ENCODE measurements around the gene CCR6. TPM values are rescaled to one million over a fixed set of nuclear protein-coding genes. Genes with fewer than 3 reads are reported as not detected.

CCR6 gene
- total and polyA plus RNA-seq, 10 of the 15 experiments (the other 5 are each of a cell fraction or from before 2014, with no cell fraction given): 2.2 to 7.6 (median 6.7) TPM

DNA sequence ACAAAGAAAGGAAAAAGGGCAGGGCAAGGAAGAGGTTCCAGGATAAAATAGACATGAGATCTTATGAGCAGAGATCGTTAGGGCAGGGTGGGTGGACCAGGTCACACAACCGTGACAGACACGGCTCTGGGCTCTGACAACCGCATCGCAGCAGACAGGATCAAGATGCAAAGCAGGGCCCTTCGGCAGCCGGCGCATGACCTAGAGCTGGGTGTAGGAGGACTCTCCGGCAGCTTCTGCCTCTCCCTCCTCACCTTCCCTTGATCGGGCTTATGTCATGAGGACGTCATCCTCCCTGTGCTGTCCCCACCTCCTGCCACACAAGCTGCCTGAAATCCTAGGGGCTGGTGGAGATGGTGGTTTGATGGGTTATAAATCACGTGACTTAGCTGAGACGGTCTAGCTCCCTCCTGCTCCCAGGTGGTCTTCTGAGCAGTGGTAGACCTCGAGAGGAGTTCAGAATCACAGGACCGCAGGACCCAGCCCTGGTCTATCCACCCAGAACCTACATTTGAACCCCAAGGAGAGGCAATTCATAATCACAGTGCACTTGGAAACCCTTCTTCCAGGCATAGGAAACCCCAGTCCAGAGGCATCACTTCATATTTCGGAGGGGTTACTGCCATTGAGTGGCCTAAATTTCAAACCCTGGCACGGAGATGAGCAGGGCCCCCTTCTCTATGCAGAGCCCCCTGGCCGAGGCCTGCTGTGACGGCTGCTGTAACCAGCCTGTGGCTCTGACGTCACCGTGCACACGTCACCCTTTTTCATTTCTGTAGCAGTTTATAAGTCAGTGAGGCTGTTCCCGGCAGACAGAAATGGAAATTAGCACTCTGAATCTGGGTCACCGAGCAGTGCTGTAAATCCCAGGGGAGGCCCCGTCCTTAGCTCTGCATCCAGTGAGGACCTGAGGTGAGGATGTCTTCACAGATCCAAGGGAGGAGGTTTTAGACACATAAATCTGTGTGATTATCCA, 8.7 kb upstream of the CCR6 start (continued):
- TF ChIP-seq BHLHE40 (IDR thresholded peaks at IDR 0.05; ENCODE audit: borderline replicate concordance in 1 of 2, low read depth in 2 of 2, low read length in 1 of 2): peak; percentile 92 to 96
- no peak for TF ChIP-seq SREBF1 (IDR thresholded peaks at IDR 0.05; ENCODE audit: low read length)
- peak; percentile 88 for TF ChIP-seq HDGF (IDR thresholded peaks at IDR 0.05)
- TF ChIP-seq, protein P1, sequence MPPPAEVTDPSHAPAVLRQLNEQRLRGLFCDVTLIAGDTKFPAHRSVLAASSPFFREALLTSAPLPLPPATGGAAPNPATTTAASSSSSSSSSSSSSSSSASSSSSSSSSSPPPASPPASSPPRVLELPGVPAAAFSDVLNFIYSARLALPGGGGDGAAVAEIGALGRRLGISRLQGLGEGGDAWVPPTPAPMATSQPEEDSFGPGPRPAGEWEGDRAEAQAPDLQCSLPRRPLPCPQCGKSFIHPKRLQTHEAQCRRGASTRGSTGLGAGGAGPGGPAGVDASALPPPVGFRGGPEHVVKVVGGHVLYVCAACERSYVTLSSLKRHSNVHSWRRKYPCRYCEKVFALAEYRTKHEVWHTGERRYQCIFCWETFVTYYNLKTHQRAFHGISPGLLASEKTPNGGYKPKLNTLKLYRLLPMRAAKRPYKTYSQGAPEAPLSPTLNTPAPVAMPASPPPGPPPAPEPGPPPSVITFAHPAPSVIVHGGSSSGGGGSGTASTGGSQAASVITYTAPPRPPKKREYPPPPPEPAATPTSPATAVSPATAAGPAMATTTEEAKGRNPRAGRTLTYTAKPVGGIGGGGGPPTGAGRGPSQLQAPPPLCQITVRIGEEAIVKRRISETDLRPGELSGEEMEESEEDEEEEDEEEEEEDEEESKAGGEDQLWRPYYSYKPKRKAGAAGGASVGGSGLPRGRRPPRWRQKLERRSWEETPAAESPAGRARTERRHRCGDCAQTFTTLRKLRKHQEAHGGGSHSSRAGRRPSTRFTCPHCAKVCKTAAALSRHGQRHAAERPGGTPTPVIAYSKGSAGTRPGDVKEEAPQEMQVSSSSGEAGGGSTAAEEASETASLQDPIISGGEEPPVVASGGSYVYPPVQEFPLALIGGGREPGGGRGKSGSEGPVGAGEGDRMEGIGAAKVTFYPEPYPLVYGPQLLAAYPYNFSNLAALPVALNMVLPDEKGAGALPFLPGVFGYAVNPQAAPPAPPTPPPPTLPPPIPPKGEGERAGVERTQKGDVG (CRISPR knock-in tag; IDR thresholded peaks at IDR 0.05): 0 out of 2 replicates have a peak, but pooled peaks have one; percentile 26
- no peak for TF ChIP-seq REST (IDR thresholded peaks at IDR 0.05; ENCODE audit: low read depth, low read length)
- TF ChIP-seq MYC (IDR thresholded peaks at IDR 0.05; ENCODE audit: insufficient read depth, insufficient read length, insufficient replicate concordance, low read length, severe bottlenecking): no peak
- no peak for TF ChIP-seq RBBP5 (conservative IDR thresholded peaks at IDR 0.05)
- peak; percentile 46; the same call in 1 of the 2 replicates for TF ChIP-seq BCL11A (IDR thresholded peaks at IDR 0.05; ENCODE audit: low read depth, low read length)
- TF ChIP-seq MEF2A (IDR thresholded peaks at IDR 0.05; ENCODE audit: insufficient read depth, low read depth, low read length): no peak
- TF ChIP-seq CUX1 (IDR thresholded peaks at IDR 0.05; ENCODE audit: insufficient replicate concordance, low read depth, low read length): peak; percentile 32
- TF ChIP-seq NFYA (IDR thresholded peaks at IDR 0.05; ENCODE audit: borderline replicate concordance, low read depth, low read length): no peak
- peak; percentile 92 for TF ChIP-seq NBN (IDR thresholded peaks at IDR 0.05)
- peak; percentile 55 for TF ChIP-seq SP1 (IDR thresholded peaks at IDR 0.05; ENCODE audit: low read depth, low read length)
- TF ChIP-seq IRF4 (IDR thresholded peaks at IDR 0.05; ENCODE audit: low read depth, low read length): no peak; the same call in 1 of the 2 replicates
- no peak for TF ChIP-seq HDAC6 (IDR thresholded peaks at IDR 0.05; ENCODE audit: unreplicated experiment)

Measured in GM12878 (cell line).